GM12872 (cell line): Measurements from ENCODE around the gene TTC33.

ENCODE experiments used
- CTCF ChIP-seq: IDR thresholded peaks from 3 replicates; pipeline ENCODE4 v1.5.1; 2011; ENCODE audit warnings: low read depth, mild to moderate bottlenecking, low read length, moderate library complexity; ENCODE audit not compliant: insufficient read depth

Gene TTC33

GRCh38 chr5:40743771-40744170, 12.0 kb downstream of the TTC33 start:
- TF ChIP-seq CTCF, result no peak

- no peak for TF ChIP-seq CTCF
Measured at GRCh38 chr5:40738502-40738901, 17.3 kb downstream of the TTC33 start.

- TF ChIP-seq CTCF, result peak; percentile 56; the same call in 2 of the 3 replicates
Measured at GRCh38 chr5:40736103-40736875, 19.5 kb downstream of the TTC33 start.

- TF ChIP-seq CTCF, result no peak
Measured at GRCh38 chr5:40735609-40736008, 20.2 kb downstream of the TTC33 start.

- TF ChIP-seq CTCF, result no peak
Measured at GRCh38 chr5:40734986-40735385, 20.8 kb downstream of the TTC33 start.

GRCh38 chr5:40733879-40734563, 21.7 kb downstream of the TTC33 start:
- no peak for TF ChIP-seq CTCF

- TF ChIP-seq CTCF, result no peak
Measured at GRCh38 chr5:40733434-40733833, 22.3 kb downstream of the TTC33 start.
